HEK293 (cell line): Measurements from ENCODE around the gene TNFRSF11A.

Experiments
- CTCF ChIA-PET: fragments of 350-600 bp; formaldehyde crosslinking; extraction: SDS; loops from one replicate; lab custom pipeline; 2021; ENCODE audit warnings: antibody characterized with exemption; lab: Yijun Ruan, JAX
- POLR2A ChIA-PET: fragments of 300-600 bp; formaldehyde crosslinking; extraction: SDS; loops from one replicate; lab custom pipeline; 2020; ENCODE audit warnings: antibody characterized with exemption, inconsistent platforms; lab: Yijun Ruan, JAX
- H3K27ac ChIP-seq: fragments of 200-500 bp; sonication (Bioruptor generic); 2 replicates; pipeline ENCODE4 v1.5.1; 2014; ENCODE audit warnings: low read depth, low read length, control low read depth, inconsistent platforms; ENCODE audit errors: extremely low read depth
- H3K36me3 ChIP-seq, 2 experiments: fragments of 200-500 bp in 1 of 2; sonication (Bioruptor generic) in 1 of 2; 1 replicate in 1 of 2; 2 replicates in 1 of 2; pipeline ENCODE4 v1.5.1; 2014 to 2017; ENCODE audit warnings: inconsistent platforms in 2 of 2, low read length in 2 of 2; ENCODE audit not compliant: control insufficient read depth in 2 of 2, insufficient read depth in 1 of 2
- H3K4me1 ChIP-seq: fragments of 200-500 bp; sonication (Bioruptor generic); 2 replicates; pipeline ENCODE4 v1.5.1; 2014; ENCODE audit warnings: mild to moderate bottlenecking, low read length, inconsistent platforms; ENCODE audit not compliant: control insufficient read depth, insufficient read depth
- H3K4me3 ChIP-seq: 2 replicates; pipeline ENCODE4 v1.5.1; 2011; ENCODE audit warnings: low read depth, mild to moderate bottlenecking, control low read depth, low read length, moderate library complexity
- H3K9me3 ChIP-seq: fragments of 200-500 bp; sonication (Bioruptor generic); 2 replicates; pipeline ENCODE4 v1.5.1; 2014; ENCODE audit warnings: low read depth, low read length, inconsistent platforms; ENCODE audit not compliant: control insufficient read depth, insufficient read depth
- BCL6B ChIP-seq: fragments of 450-650 bp; formaldehyde crosslinking; IDR thresholded peaks from 2 replicates; pipeline ENCODE4 v1.5.1; 2017; ENCODE audit warnings: missing biosample characterization, missing genetic modification characterization
- GLIS1 ChIP-seq: fragments of 450-650 bp; formaldehyde crosslinking; IDR thresholded peaks from 2 replicates; pipeline ENCODE4 v1.5.1; 2016; ENCODE audit warnings: missing biosample characterization, missing genetic modification characterization
- HOXA7 ChIP-seq: sonication (generic); formaldehyde crosslinking; IDR thresholded peaks from 2 replicates; pipeline ENCODE4 v1.8.1; 2022; ENCODE audit warnings: missing genetic modification reagents, borderline replicate concordance
- IKZF3 ChIP-seq: fragments of 450-650 bp; IDR thresholded peaks from 2 replicates; pipeline ENCODE4 v1.5.0; 2018; ENCODE audit warnings: missing biosample characterization, mild to moderate bottlenecking, missing genetic modification characterization, moderate library complexity
- SP2 ChIP-seq: fragments of 450-650 bp; formaldehyde crosslinking; IDR thresholded peaks from 2 replicates; pipeline ENCODE4 v1.5.1; 2016; ENCODE audit warnings: missing biosample characterization, missing genetic modification characterization
- TRIM28 ChIP-seq: IDR thresholded peaks from 2 replicates; pipeline ENCODE4 v1.6.1; 2011; ENCODE audit warnings: low read length, control low read depth, borderline replicate concordance
- ZBTB48 ChIP-seq: fragments of 450-650 bp; formaldehyde crosslinking; IDR thresholded peaks from 2 replicates; pipeline ENCODE4 v1.5.1; 2016; ENCODE audit warnings: missing biosample characterization, missing genetic modification characterization
- ZBTB8A ChIP-seq: fragments of 450-650 bp; formaldehyde crosslinking; IDR thresholded peaks from 2 replicates; pipeline ENCODE4 v1.5.1; 2016; ENCODE audit warnings: missing biosample characterization, missing genetic modification characterization
- ZFHX2 ChIP-seq: fragments of 450-650 bp; formaldehyde crosslinking; conservative IDR thresholded peaks from 2 replicates; pipeline ENCODE4 v1.5.1; 2016; ENCODE audit warnings: missing biosample characterization, missing genetic modification characterization
- ZFP3 ChIP-seq: fragments of 450-650 bp; formaldehyde crosslinking; IDR thresholded peaks from 2 replicates; pipeline ENCODE4 v1.5.1; 2016; ENCODE audit warnings: low read depth, missing biosample characterization, missing genetic modification characterization
- ZNF155 ChIP-seq: fragments of 450-650 bp; formaldehyde crosslinking; IDR thresholded peaks from 2 replicates; pipeline ENCODE4 v1.5.1; 2016; ENCODE audit warnings: missing biosample characterization, missing genetic modification characterization
- ZNF175 ChIP-seq: fragments of 450-650 bp; formaldehyde crosslinking; IDR thresholded peaks from 2 replicates; pipeline ENCODE4 v1.5.1; 2016; ENCODE audit warnings: missing biosample characterization, missing genetic modification characterization
- ZNF239 ChIP-seq: fragments of 450-650 bp; formaldehyde crosslinking; IDR thresholded peaks from 2 replicates; pipeline ENCODE4 v1.5.1; 2016; ENCODE audit warnings: missing biosample characterization, missing genetic modification characterization
- ZNF280C ChIP-seq: fragments of 450-650 bp; formaldehyde crosslinking; IDR thresholded peaks from 2 replicates; pipeline ENCODE4 v1.5.1; 2016; ENCODE audit warnings: missing biosample characterization, missing genetic modification characterization
- ZNF501 ChIP-seq: fragments of 450-650 bp; formaldehyde crosslinking; IDR thresholded peaks from 2 replicates; pipeline ENCODE4 v1.5.1; 2016; ENCODE audit warnings: missing biosample characterization, missing genetic modification characterization
- ZNF529 ChIP-seq: fragments of 450-650 bp; formaldehyde crosslinking; IDR thresholded peaks from 2 replicates; pipeline ENCODE4 v1.5.1; 2017; ENCODE audit warnings: missing genetic modification characterization, missing biosample characterization; ENCODE audit not compliant: insufficient replicate concordance
- ZNF548 ChIP-seq: fragments of 450-650 bp; formaldehyde crosslinking; IDR thresholded peaks from 2 replicates; pipeline ENCODE4 v1.5.1; 2016; ENCODE audit warnings: missing biosample characterization, missing genetic modification characterization
- ZNF555 ChIP-seq: fragments of 450-650 bp; formaldehyde crosslinking; conservative IDR thresholded peaks from 2 replicates; pipeline ENCODE4 v1.5.1; 2017; ENCODE audit warnings: missing biosample characterization, mild to moderate bottlenecking, missing genetic modification characterization, inconsistent platforms
- ZNF600 ChIP-seq: fragments of 450-650 bp; formaldehyde crosslinking; IDR thresholded peaks from 2 replicates; pipeline ENCODE4 v1.5.1; 2016; ENCODE audit warnings: missing biosample characterization, missing genetic modification characterization
- ZNF626 ChIP-seq: fragments of 450-650 bp; sonication (Bioruptor Pico); formaldehyde crosslinking; IDR thresholded peaks from 2 replicates; pipeline ENCODE4 v1.5.1; 2018; ENCODE audit warnings: missing biosample characterization, missing genetic modification characterization, inconsistent platforms
- ZNF704 ChIP-seq: fragments of 450-650 bp; formaldehyde crosslinking; IDR thresholded peaks from 2 replicates; pipeline ENCODE4 v1.5.1; 2016; ENCODE audit warnings: missing biosample characterization, missing genetic modification characterization
- ZNF830 ChIP-seq: fragments of 450-650 bp; IDR thresholded peaks from 2 replicates; pipeline ENCODE4 v1.5.0; 2018; ENCODE audit warnings: missing biosample characterization, missing genetic modification characterization, low read depth, mild to moderate bottlenecking, moderate library complexity
- ZNF837 ChIP-seq: fragments of 450-650 bp; formaldehyde crosslinking; IDR thresholded peaks from 2 replicates; pipeline ENCODE4 v1.5.1; 2016; ENCODE audit warnings: missing biosample characterization, missing genetic modification characterization
- ZSCAN16 ChIP-seq: fragments of 450-650 bp; formaldehyde crosslinking; IDR thresholded peaks from 2 replicates; pipeline ENCODE4 v1.5.1; 2016; ENCODE audit warnings: missing biosample characterization, missing genetic modification characterization
- ZSCAN23 ChIP-seq: fragments of 450-650 bp; formaldehyde crosslinking; IDR thresholded peaks from 2 replicates; pipeline ENCODE4 v1.5.1; 2016; ENCODE audit warnings: missing biosample characterization, missing genetic modification characterization
- ZSCAN4 ChIP-seq: fragments of 450-650 bp; formaldehyde crosslinking; IDR thresholded peaks from 2 replicates; pipeline ENCODE4 v1.5.1; 2017; ENCODE audit warnings: missing biosample characterization, missing genetic modification characterization
- ZXDB ChIP-seq: fragments of 450-650 bp; formaldehyde crosslinking; IDR thresholded peaks from 2 replicates; pipeline ENCODE4 v1.5.1; 2016; ENCODE audit warnings: missing biosample characterization, missing genetic modification characterization

The TNFRSF11A gene

GRCh38 chr18:62364558-62364957 lies 39.4 kb downstream of the TNFRSF11A start (continued):
- no peak for TF ChIP-seq ZNF280C

- TF ChIP-seq TRIM28 (no peak), ZNF175 (no peak), ZBTB8A (tag by site-specific recombination) (no peak), ZNF555 (no peak), ZFP3 (tag by site-specific recombination) (no peak), HOXA7 (CRISPR knock-in tag) (no peak), IKZF3 (no peak), BCL6B (tag by site-specific recombination) (no peak), ZSCAN16 (tag by site-specific recombination) (no peak), ZNF626 (no peak), ZSCAN23 (tag by site-specific recombination) (no peak), ZNF155 (tag by site-specific recombination) (no peak), SP2 (no peak)
- POLR2A ChIA-PET, result no interaction called here
- H3K4me1 ChIP-seq, result no peaks in the 10 kb centered on the region
- CTCF ChIA-PET, result interaction anchor here (0.6 to 1.3 kb wide), 2 partner anchors 60 to 1841 kb away, joined by 3 to 6 read pairs; no protein-coding TSS in a partner anchor
- no peak overlapping the region for H3K4me3 ChIP-seq
- H3K27ac ChIP-seq, result no peak overlapping the region
- H3K9me3 ChIP-seq, result no peaks in the 10 kb centered on the region
- peaks cover 11 to 37% of the 10 kb centered on the region in 2 experiments for H3K36me3 ChIP-seq
Observed at GRCh38 chr18:62365420-62365819, 40.3 kb downstream of the TNFRSF11A start.

GRCh38 chr18:62366992-62367391 lies 41.9 kb downstream of the TNFRSF11A start:
- H3K36me3 ChIP-seq, result peaks cover 11 to 33% of the 10 kb centered on the region in 2 experiments
- H3K9me3 ChIP-seq, result no peaks in the 10 kb centered on the region
- ChIA-PET CTCF (interaction anchor here (0.6 to 0.7 kb wide), 2 partner anchors 39 to 50 kb away, joined by 3 to 4 read pairs; no protein-coding TSS in a partner anchor), POLR2A (no interaction called here)
- TF ChIP-seq GLIS1 (tag by site-specific recombination), result no peak
- H3K4me1 ChIP-seq, result no peaks in the 10 kb centered on the region
- H3K4me3 ChIP-seq, result no peak overlapping the region
- H3K27ac ChIP-seq, result no peak overlapping the region

- Histone ChIP-seq H3K36me3 (peaks cover 11 to 33% of the 10 kb centered on the region in 2 experiments), H3K4me3 (no peak overlapping the region), H3K27ac (no peak overlapping the region), H3K4me1 (no peaks in the 10 kb centered on the region), H3K9me3 (no peaks in the 10 kb centered on the region)
- POLR2A ChIA-PET, result no interaction called here
- CTCF ChIA-PET, result no interaction called here
- TF ChIP-seq ZNF529 (tag by site-specific recombination) (no peak), ZBTB48 (tag by site-specific recombination) (no peak), ZFHX2 (no peak), ZNF704 (tag by site-specific recombination) (no peak), ZNF501 (no peak), ZNF830 (tag by site-specific recombination) (no peak), ZNF239 (tag by site-specific recombination) (no peak), ZXDB (tag by site-specific recombination) (no peak), ZNF837 (tag by site-specific recombination) (no peak), ZSCAN4 (tag by site-specific recombination) (no peak), ZNF548 (tag by site-specific recombination) (no peak), ZNF600 (tag by site-specific recombination) (no peak)
Observed at GRCh38 chr18:62368100-62368499, 43.0 kb downstream of the TNFRSF11A start.
